IMR-90 (cell line): ENCODE measurements around the gene EPHA6. TPM values are rescaled to one million over a fixed set of nuclear protein-coding genes. Genes with fewer than 3 reads are reported as not detected.
A peak's percentile ranks its signal among the peaks of the same experiment; 100 is the strongest.

Experiments
- ATAC-seq: fragments of 200-7000 bp; cut with Tn5 transposase; 2 replicates; pipeline ENCODE4 v1.9.1; 2020; ENCODE audit warnings: low read depth, mild to moderate bottlenecking, moderate library complexity
- BruUV-seq: library from RNA; stranded (reverse); fragments of 400-500 nt; replicated peaks from 2 replicates; lab custom pipeline; 2021; lab: Mats Ljungman, UMichigan
- CTCF ChIA-PET: fragments of 300-600 bp; formaldehyde crosslinking; extraction: SDS; loops from one replicate; lab custom pipeline; 2021; ENCODE audit warnings: antibody characterized with exemption; lab: Yijun Ruan, JAX
- POLR2A ChIA-PET: fragments of 300-600 bp; sonication (Branson Sonifier 250); formaldehyde crosslinking; loops from one replicate; lab custom pipeline; 2022; ENCODE audit warnings: antibody characterized with exemption; ENCODE audit not compliant: unreplicated experiment; lab: Charles Lee
- DNase-seq: peaks from one replicate; pipeline ENCODE4 v3.0.0; 2013
- H2AFZ ChIP-seq: replicated peaks from 2 replicates; pipeline ENCODE3; 2013; ENCODE audit warnings: low read length, mild to moderate bottlenecking; ENCODE audit not compliant: poor library complexity
- H2AK5ac ChIP-seq: 2 replicates; pipeline ENCODE4 v1.6.1; 2013; ENCODE audit warnings: low read depth, low read length, inconsistent platforms
- H2AK9ac ChIP-seq: replicated peaks from 2 replicates; pipeline ENCODE3; 2013; ENCODE audit warnings: mild to moderate bottlenecking, low read depth, low read length, moderate library complexity; ENCODE audit not compliant: poor library complexity
- H2BK120ac ChIP-seq: 2 replicates; pipeline ENCODE4 v1.6.1; 2013; ENCODE audit warnings: low read depth, low read length, inconsistent platforms
- H2BK15ac ChIP-seq: 3 replicates; pipeline ENCODE4 v1.6.1; 2013; ENCODE audit warnings: low read depth, low read length, inconsistent platforms
- H2BK20ac ChIP-seq: 2 replicates; pipeline ENCODE4 v1.6.1; 2013; ENCODE audit warnings: low read depth, mild to moderate bottlenecking, inconsistent platforms, low read length, moderate library complexity
- H2BK5ac ChIP-seq: 2 replicates; pipeline ENCODE4 v1.6.1; 2013; ENCODE audit warnings: mild to moderate bottlenecking, low read depth, low read length, inconsistent platforms; ENCODE audit not compliant: poor library complexity, severe bottlenecking
- H3K14ac ChIP-seq: replicated peaks from 2 replicates; pipeline ENCODE4 v1.6.1; 2013; ENCODE audit warnings: low read depth, low read length, inconsistent platforms
- H3K18ac ChIP-seq: 2 replicates; pipeline ENCODE4 v1.6.1; 2013; ENCODE audit warnings: low read depth, low read length, control low read depth
- H3K23ac ChIP-seq: 2 replicates; pipeline ENCODE4 v1.6.1; 2013; ENCODE audit warnings: low read depth, low read length, inconsistent platforms
- H3K27ac ChIP-seq: 2 replicates; pipeline ENCODE4 v1.5.1; 2013; ENCODE audit warnings: mild to moderate bottlenecking, control low read depth, low read length; ENCODE audit not compliant: insufficient read depth
- H3K27me3 ChIP-seq: 2 replicates; pipeline ENCODE4 v1.6.1; 2013; ENCODE audit warnings: low read length; ENCODE audit not compliant: control insufficient read depth, insufficient read depth
- H3K36me3 ChIP-seq: 2 replicates; pipeline ENCODE4 v1.6.1; 2013; ENCODE audit warnings: low read length, mixed read lengths; ENCODE audit not compliant: control insufficient read depth, insufficient read depth
- H3K4ac ChIP-seq: 2 replicates; pipeline ENCODE4 v1.6.1; 2013; ENCODE audit warnings: low read depth, low read length, inconsistent platforms
- H3K4me1 ChIP-seq: 2 replicates; pipeline ENCODE4 v1.6.1; 2013; ENCODE audit warnings: low read length, mixed read lengths; ENCODE audit not compliant: control insufficient read depth, insufficient read depth
- H3K4me2 ChIP-seq: 2 replicates; pipeline ENCODE4 v1.6.1; 2013; ENCODE audit warnings: low read depth, mild to moderate bottlenecking, control low read depth, low read length, moderate library complexity
- H3K4me3 ChIP-seq: 2 replicates; pipeline ENCODE4 v1.5.1; 2013; ENCODE audit warnings: low read depth, mild to moderate bottlenecking, control low read depth, low read length, moderate library complexity; ENCODE audit not compliant: insufficient read depth
- H3K56ac ChIP-seq: 2 replicates; pipeline ENCODE4 v1.6.1; 2013; ENCODE audit warnings: low read length, inconsistent platforms; ENCODE audit not compliant: insufficient read depth; ENCODE audit errors: extremely low read depth
- H3K79me1 ChIP-seq, 2 experiments: 2 replicates each; pipeline ENCODE4 v1.6.1; 2013; ENCODE audit warnings: low read length in 2 of 2, inconsistent platforms in 1 of 2, low read depth in 1 of 2
- H3K9ac ChIP-seq: 2 replicates; pipeline ENCODE4 v1.6.1; 2013; ENCODE audit warnings: low read depth, low read length, control low read depth
- H3K9me1 ChIP-seq: 2 replicates; pipeline ENCODE4 v1.6.1; 2013; ENCODE audit warnings: low read length, inconsistent platforms; ENCODE audit not compliant: insufficient read depth
- H3K9me3 ChIP-seq: 2 replicates; pipeline ENCODE4 v1.6.1; 2013; ENCODE audit warnings: low read length; ENCODE audit not compliant: control insufficient read depth, insufficient read depth
- H4K20me1 ChIP-seq: 2 replicates; pipeline ENCODE4 v1.6.1; 2013; ENCODE audit warnings: low read length, inconsistent platforms; ENCODE audit not compliant: insufficient read depth
- H4K5ac ChIP-seq: 2 replicates; pipeline ENCODE4 v1.6.1; 2013; ENCODE audit warnings: mild to moderate bottlenecking, low read depth, low read length, control low read depth
- H4K8ac ChIP-seq, 2 experiments: 2 replicates each; pipeline ENCODE4 v1.6.1; 2013; ENCODE audit warnings: low read depth in 2 of 2, low read length in 2 of 2, control low read depth in 1 of 2, inconsistent platforms in 1 of 2
- H4K91ac ChIP-seq: 2 replicates; pipeline ENCODE4 v1.6.1; 2013; ENCODE audit warnings: low read depth, low read length, inconsistent platforms; ENCODE audit not compliant: insufficient read depth
- CHD1 ChIP-seq: IDR thresholded peaks from 2 replicates; pipeline ENCODE4 v1.6.1; 2012; ENCODE audit warnings: low read depth, low read length, improper control_type of control experiment
- CTCF ChIP-seq: conservative IDR thresholded peaks from 2 replicates; pipeline ENCODE4 v1.5.1; 2012; ENCODE audit warnings: mild to moderate bottlenecking, low read depth, low read length, improper control_type of control experiment
- WGBS, 2 experiments: methylation state at CpG; one replicate each; pipeline versions ENCODE4 v1.1.5 to v1.1.7; 2013; ENCODE audit warnings: missing lambda C conversion rate in 2 of 2; ENCODE audit not compliant: insufficient read length in 1 of 2; ENCODE audit errors: extremely low coverage in 2 of 2; 5-methylcytosine and 5-hydroxymethylcytosine counted together
- dilution Hi-C: fragments of 300-500 bp; cut with HindIII; formaldehyde crosslinking; loops from one replicate; pipeline ENCODE4 v1.14.3; 2018; ENCODE audit warnings: low sequenced_read_pairs; ENCODE audit not compliant: unreplicated experiment
- in situ Hi-C: fragments of 300-500 bp; cut with MboI; formaldehyde crosslinking; loops from 3 replicates; pipeline ENCODE4 v1.14.3; 2019; ENCODE audit warnings: low sequenced_read_pairs, inconsistent platforms, mixed read lengths
- intact Hi-C: fragments of 100-400 bp; cut with micrococcal nuclease; formaldehyde crosslinking; loops from 2 replicates; pipeline ENCODE4 v1.10.0; 2022
- polyA plus RNA-seq, 3 experiments: library from polyadenylated mRNA; depleted of rRNA; stranded (reverse); fragments of >200 nt; gene quantifications; 2 replicates each; pipeline ENCODE4 v1.2.3, GENCODE V29; 2012; ENCODE audit warnings: low replicate concordance in 1 of 3
- total RNA-seq: library from RNA; depleted of rRNA; stranded (reverse); fragments of >200 nt; gene quantifications from 2 replicates; pipeline ENCODE4 v1.2.3, GENCODE V29; 2012

The EPHA6 gene
- total and polyA plus RNA-seq, 2 of the 4 experiments (the other 2 are of a cell fraction), result not detected

- no peak overlapping the region for H4K91ac ChIP-seq
- H4K20me1 ChIP-seq, result no peaks in the 10 kb centered on the region
- in situ Hi-C loops (no loop called here), dilution Hi-C loops (no loop called here), intact Hi-C loops (no loop called here)
- H2AFZ ChIP-seq, result no peak overlapping the region
- no peak overlapping the region for H2BK15ac ChIP-seq
- H3K9ac ChIP-seq, result no peak overlapping the region
- POLR2A ChIA-PET, result no interaction called here
- no peak overlapping the region for H2BK120ac ChIP-seq
- no peak overlapping the region for H3K23ac ChIP-seq
- no peak overlapping the region for H2BK5ac ChIP-seq
- CTCF ChIA-PET, result no interaction called here
- WGBS, 2 experiments, result no CpG with 5 or more reads among the region's 2 CpGs
- no peaks in the 10 kb centered on the region for H3K79me1 ChIP-seq
- no peak overlapping the region for H4K5ac ChIP-seq
- peaks cover 3% of the 10 kb centered on the region; the same call in 1 of the 2 replicates for H3K9me3 ChIP-seq
- H3K18ac ChIP-seq, result no peak overlapping the region
- no peak overlapping the region for H3K14ac ChIP-seq
- H3K27ac ChIP-seq, result no peak overlapping the region
- H3K4me3 ChIP-seq, result no peak overlapping the region
- H3K9me1 ChIP-seq, result no peaks in the 10 kb centered on the region
- no peak overlapping the region for H2AK9ac ChIP-seq
- H3K4ac ChIP-seq, result no peak overlapping the region
- no peak overlapping the region for H3K56ac ChIP-seq
- ATAC-seq, result no peak
- no peaks in the 10 kb centered on the region for H3K36me3 ChIP-seq
- no peak overlapping the region for H2BK20ac ChIP-seq
- H2AK5ac ChIP-seq, result no peak overlapping the region
- no peak for DNase-seq
- H3K4me2 ChIP-seq, result no peak overlapping the region
- no peaks in the 10 kb centered on the region for H3K4me1 ChIP-seq
- TF ChIP-seq CHD1, result no peak
- 0 out of 2 replicates have a peak, but pooled peaks have one; percentile 3 for TF ChIP-seq CTCF
- no peak overlapping the region for H4K8ac ChIP-seq
- BruUV-seq, result no TSS peak
- H3K27me3 ChIP-seq, result no peaks in the 10 kb centered on the region
Measured at GRCh38 chr3:97256060-97256459, 441.7 kb downstream of the EPHA6 start.
